C4-2B (cell line): Measurements from ENCODE around the gene TMEM240.
"Not testable (repeated sequence)": the region's sequence is repeated elsewhere in the genome, so short reads cannot be mapped to it uniquely, and the experiment has no call there.

Source experiments
- H3K27ac ChIP-seq: fragments of 450-650 bp; 2 replicates; pipeline ENCODE4 v1.5.1; 2017
- CTCF ChIP-seq: fragments of 450-650 bp; conservative IDR thresholded peaks from 2 replicates; pipeline ENCODE4 v1.5.1; 2017; ENCODE audit warnings: mild to moderate bottlenecking
- ZFX ChIP-seq: fragments of 450-650 bp; IDR thresholded peaks from 2 replicates; pipeline ENCODE4 v1.6.1; 2017

The TMEM240 gene

GRCh38 chr1:1531947-1532346 lies 8.5 kb downstream of the TMEM240 start:
- TF ChIP-seq CTCF, result no peak
- TF ChIP-seq ZFX, result no peak
- H3K27ac ChIP-seq, result no peak overlapping the region

GRCh38 chr1:1529936-1530335 lies 10.5 kb downstream of the TMEM240 start:
- no peak overlapping the region for H3K27ac ChIP-seq

GRCh38 chr1:1529321-1529720 lies 11.1 kb downstream of the TMEM240 start:
- no peak overlapping the region for H3K27ac ChIP-seq
- TF ChIP-seq ZFX (no peak), CTCF (no peak)

More at GRCh38 chr1:1529936-1530335, 10.5 kb downstream of the TMEM240 start:
- TF ChIP-seq ZFX, result no peak
- no peak for TF ChIP-seq CTCF

- no peak overlapping the region for H3K27ac ChIP-seq
- TF ChIP-seq CTCF (no peak), ZFX (no peak)
Measured at GRCh38 chr1:1528301-1529267, 11.8 kb downstream of the TMEM240 start.

- TF ChIP-seq CTCF, result no peak
- TF ChIP-seq ZFX, result no peak
- no peak overlapping the region for H3K27ac ChIP-seq
Measured at GRCh38 chr1:1527092-1527816, 13.2 kb downstream of the TMEM240 start.

GRCh38 chr1:1526476-1526875 lies 13.9 kb downstream of the TMEM240 start:
- H3K27ac ChIP-seq, result not testable (repeated sequence)

- not testable (repeated sequence) for H3K27ac ChIP-seq
Measured at GRCh38 chr1:1524750-1525383, 15.6 kb downstream of the TMEM240 start.

- H3K27ac ChIP-seq, result not testable (repeated sequence)
Measured at GRCh38 chr1:1523651-1524050, 16.8 kb downstream of the TMEM240 start.

GRCh38 chr1:1523226-1523625 lies 17.2 kb downstream of the TMEM240 start:
- H3K27ac ChIP-seq, result not testable (repeated sequence)

GRCh38 chr1:1522536-1522935 lies 17.9 kb downstream of the TMEM240 start:
- not testable (repeated sequence) for H3K27ac ChIP-seq
